Kidney capillary endothelial cell (primary cell): ENCODE results near the gene RAP1GAP2.
"Not testable (repeated sequence)": the region's sequence is repeated elsewhere in the genome, so short reads cannot be mapped to it uniquely, and the experiment has no call there.

Experiments
- DNase-seq: peaks from one replicate; pipeline ENCODE4 v3.0.0-alpha.2; 2018; ENCODE audit warnings: low spot score

RAP1GAP2 gene

GRCh38 chr17:2885733-2886132, 89.5 kb downstream of the RAP1GAP2 start:
- DNase-seq = no peak

GRCh38 chr17:2888326-2888725, 92.1 kb downstream of the RAP1GAP2 start:
- DNase-seq = no peak

GRCh38 chr17:2889256-2889655, 93.0 kb downstream of the RAP1GAP2 start:
- DNase-seq = no peak

- not testable (repeated sequence) for DNase-seq
Measured at GRCh38 chr17:2890778-2891177, 94.5 kb downstream of the RAP1GAP2 start.

- peak; percentile 57 for DNase-seq
Measured at GRCh38 chr17:2892305-2892971, 96.2 kb downstream of the RAP1GAP2 start.

GRCh38 chr17:2893422-2893914, 97.2 kb downstream of the RAP1GAP2 start:
- DNase-seq = no peak

- DNase-seq = no peak
Measured at GRCh38 chr17:2894782-2895181, 98.5 kb downstream of the RAP1GAP2 start.

- no peak for DNase-seq
Measured at GRCh38 chr17:2897605-2898004, 101.4 kb downstream of the RAP1GAP2 start.

- no peak for DNase-seq
Measured at GRCh38 chr17:2898255-2898926, 102.2 kb downstream of the RAP1GAP2 start.

- no peak for DNase-seq
Measured at GRCh38 chr17:2899906-2900305, 103.7 kb downstream of the RAP1GAP2 start.

GRCh38 chr17:2900842-2901241, 104.6 kb downstream of the RAP1GAP2 start:
- no peak for DNase-seq

GRCh38 chr17:2901582-2901981, 105.3 kb downstream of the RAP1GAP2 start:
- no peak for DNase-seq

GRCh38 chr17:2902546-2902945, 106.3 kb downstream of the RAP1GAP2 start:
- DNase-seq = no peak

GRCh38 chr17:2903193-2903974, 107.1 kb downstream of the RAP1GAP2 start:
- DNase-seq = no peak

- no peak for DNase-seq
Measured at GRCh38 chr17:2904135-2904534, 107.9 kb downstream of the RAP1GAP2 start.

GRCh38 chr17:2905269-2905668, 109.0 kb downstream of the RAP1GAP2 start:
- no peak for DNase-seq

GRCh38 chr17:2905696-2906501, 109.7 kb downstream of the RAP1GAP2 start:
- DNase-seq = no peak

GRCh38 chr17:2906901-2907300, 110.7 kb downstream of the RAP1GAP2 start:
- DNase-seq = no peak

- no peak for DNase-seq
Measured at GRCh38 chr17:2909175-2909845, 113.1 kb downstream of the RAP1GAP2 start.

- no peak for DNase-seq
Measured at GRCh38 chr17:2909846-2910234, 113.6 kb downstream of the RAP1GAP2 start.

GRCh38 chr17:2911035-2911754, 115.0 kb downstream of the RAP1GAP2 start:
- no peak for DNase-seq
